Gastrocnemius medialis (tissue), 4 donors: Measurements from ENCODE around the gene FAM204A.

ENCODE experiments used
- CTCF ChIP-seq, 5 experiments: fragments of 450-650 bp in 3 of 5; fragments of 200-600 bp in 2 of 5; sonication (generic) in 2 of 5; IDR thresholded peaks in 4 of 5; conservative IDR thresholded peaks in 1 of 5; 1 replicate in 4 of 5; 2 replicates in 1 of 5; pipeline ENCODE4 v1.5.1; 2016 to 2019; ENCODE audit warnings: antibody characterized with exemption in 5 of 5, mild to moderate bottlenecking in 3 of 5, moderate library complexity in 3 of 5
- POLR2A ChIP-seq, 2 donors: fragments of 450-650 bp; IDR thresholded peaks; one replicate each; pipeline ENCODE4 v1.6.1; 2017; ENCODE audit warnings: antibody characterized with exemption in 2 of 2, mild to moderate bottlenecking in 2 of 2, moderate library complexity in 2 of 2

- TF ChIP-seq CTCF (IDR thresholded peaks at IDR 0.05 in 4 of 5, conservative IDR thresholded peaks at IDR 0.05 in 1 of 5) (no peak), POLR2A (IDR thresholded peaks at IDR 0.05) (no peak)
Measured at GRCh38 chr10:118307220-118307619, 34.9 kb downstream of the FAM204A start.
